ENCODE results near the gene ZFYVE26. TPM values are rescaled to one million over a fixed set of nuclear protein-coding genes. Genes with fewer than 3 reads are reported as not detected.

The ZFYVE26 gene
- polyA plus RNA-seq, 4 donors, result 3.2 to 24.1 (median 4.7) TPM

DNA sequence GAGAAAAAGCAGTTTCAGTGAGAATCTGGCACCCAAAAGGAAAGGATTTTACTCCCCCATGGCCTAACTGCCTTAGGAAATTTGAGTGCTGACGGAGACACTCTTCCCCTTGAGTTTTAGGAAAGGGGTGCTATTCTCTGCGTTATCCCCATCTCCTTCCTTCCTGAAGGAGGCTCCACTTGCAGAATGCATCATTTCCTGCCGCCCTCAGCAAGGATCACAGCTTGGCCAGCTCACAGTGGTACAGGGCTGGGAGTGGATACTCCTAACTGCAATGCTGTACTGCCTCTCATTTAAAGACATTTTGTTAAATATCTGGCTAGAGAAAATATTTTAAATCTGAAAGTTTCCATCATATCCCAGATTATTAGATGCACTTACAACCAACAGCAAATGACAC, 81.7 kb downstream of the ZFYVE26 start:
- H3K36me3 ChIP-seq (ENCODE audit: control insufficient read depth in 3 of 3, insufficient read depth in 2 of 3, low read depth in 1 of 3, low read length in 3 of 3), result no peaks in the 10 kb centered on the region
- FAIRE-seq, result no peak
- H3K27ac ChIP-seq (ENCODE audit: low read depth in 1 of 3, low read length in 2 of 3), result no peak overlapping the region
- WGBS, 3 donors, result 73 to 90% (median 86%) methylated on average over 3 of the region's 3 CpGs
- H3K9me3 ChIP-seq (ENCODE audit: control insufficient read depth in 2 of 2, insufficient read depth in 1 of 2, low read depth in 1 of 2, low read length in 1 of 2), result no peaks in the 10 kb centered on the region
- H3K4me3 ChIP-seq (ENCODE audit: low read depth in 1 of 3, low read length in 3 of 3), result no peak overlapping the region
- peaks cover 0 to 13% (median 0%) of the 10 kb centered on the region in 3 donors for H3K4me1 ChIP-seq (ENCODE audit: control insufficient read depth in 3 of 3, insufficient read depth in 2 of 3, low read depth in 1 of 3, low read length in 2 of 3)
- no peaks in the 10 kb centered on the region for H3K27me3 ChIP-seq (ENCODE audit: control insufficient read depth in 3 of 3, insufficient read depth in 3 of 3, low read length in 3 of 3)
- DNase-seq, result no peak

GRCh38 chr14:67733616-67734015, 82.8 kb downstream of the ZFYVE26 start:
- WGBS, 3 donors, result 86 to 94% (median 89%) methylated on average over 4 of the region's 4 CpGs
- Histone ChIP-seq H3K4me1 (ENCODE audit: control insufficient read depth in 3 of 3, insufficient read depth in 2 of 3, low read depth in 1 of 3, low read length in 2 of 3) (peaks cover 0 to 16% (median 0%) of the 10 kb centered on the region in 3 donors), H3K9me3 (ENCODE audit: control insufficient read depth in 2 of 2, insufficient read depth in 1 of 2, low read depth in 1 of 2, low read length in 1 of 2) (no peaks in the 10 kb centered on the region), H3K36me3 (ENCODE audit: control insufficient read depth in 3 of 3, insufficient read depth in 2 of 3, low read depth in 1 of 3, low read length in 3 of 3) (no peaks in the 10 kb centered on the region), H3K27me3 (ENCODE audit: control insufficient read depth in 3 of 3, insufficient read depth in 3 of 3, low read length in 3 of 3) (no peaks in the 10 kb centered on the region), H3K4me3 (ENCODE audit: low read depth in 1 of 3, low read length in 3 of 3) (no peak overlapping the region), H3K27ac (ENCODE audit: low read depth in 1 of 3, low read length in 2 of 3) (no peak overlapping the region)
- FAIRE-seq, result no peak
- no peak for DNase-seq

- H3K9me3 ChIP-seq (ENCODE audit: control insufficient read depth in 2 of 2, insufficient read depth in 1 of 2, low read depth in 1 of 2, low read length in 1 of 2), result peaks cover 0 to 4% of the 10 kb centered on the region in 2 donors
- H3K36me3 ChIP-seq (ENCODE audit: control insufficient read depth in 3 of 3, insufficient read depth in 2 of 3, low read depth in 1 of 3, low read length in 3 of 3), result no peaks in the 10 kb centered on the region
- 19 to 47% (median 33%) methylated on average over 18 to 21 of the region's 21 CpGs for WGBS, 3 donors
- DNase-seq (peak; percentile 69 to 82), FAIRE-seq (no peak)
- no peak overlapping the region for H3K4me3 ChIP-seq (ENCODE audit: low read depth in 1 of 3, low read length in 3 of 3)
- H3K27me3 ChIP-seq (ENCODE audit: control insufficient read depth in 3 of 3, insufficient read depth in 3 of 3, low read length in 3 of 3), result peaks cover 0 to 2% (median 0%) of the 10 kb centered on the region in 3 donors
- peak overlapping the region in 1 of 3 donors; percentile 74 for H3K27ac ChIP-seq (ENCODE audit: low read depth in 1 of 3, low read length in 2 of 3)
- H3K4me1 ChIP-seq (ENCODE audit: control insufficient read depth in 3 of 3, insufficient read depth in 2 of 3, low read depth in 1 of 3, low read length in 2 of 3), result peaks cover 0 to 14% (median 0%) of the 10 kb centered on the region in 3 donors
Observed at GRCh38 chr14:67729072-67729885, 87.1 kb downstream of the ZFYVE26 start.

GRCh38 chr14:67728258-67728657, 88.1 kb downstream of the ZFYVE26 start:
- FAIRE-seq (no peak), DNase-seq (no peak)
- Histone ChIP-seq H3K27me3 (ENCODE audit: control insufficient read depth in 3 of 3, insufficient read depth in 3 of 3, low read length in 3 of 3) (peaks cover 0 to 3% (median 3%) of the 10 kb centered on the region in 3 donors), H3K27ac (ENCODE audit: low read depth in 1 of 3, low read length in 2 of 3) (no peak overlapping the region), H3K9me3 (ENCODE audit: control insufficient read depth in 2 of 2, insufficient read depth in 1 of 2, low read depth in 1 of 2, low read length in 1 of 2) (peaks cover 0 to 10% of the 10 kb centered on the region in 2 donors), H3K4me3 (ENCODE audit: low read depth in 1 of 3, low read length in 3 of 3) (no peak overlapping the region), H3K4me1 (ENCODE audit: control insufficient read depth in 3 of 3, insufficient read depth in 2 of 3, low read depth in 1 of 3, low read length in 2 of 3) (peaks cover 0 to 14% (median 0%) of the 10 kb centered on the region in 3 donors), H3K36me3 (ENCODE audit: control insufficient read depth in 3 of 3, insufficient read depth in 2 of 3, low read depth in 1 of 3, low read length in 3 of 3) (no peaks in the 10 kb centered on the region)

DNA sequence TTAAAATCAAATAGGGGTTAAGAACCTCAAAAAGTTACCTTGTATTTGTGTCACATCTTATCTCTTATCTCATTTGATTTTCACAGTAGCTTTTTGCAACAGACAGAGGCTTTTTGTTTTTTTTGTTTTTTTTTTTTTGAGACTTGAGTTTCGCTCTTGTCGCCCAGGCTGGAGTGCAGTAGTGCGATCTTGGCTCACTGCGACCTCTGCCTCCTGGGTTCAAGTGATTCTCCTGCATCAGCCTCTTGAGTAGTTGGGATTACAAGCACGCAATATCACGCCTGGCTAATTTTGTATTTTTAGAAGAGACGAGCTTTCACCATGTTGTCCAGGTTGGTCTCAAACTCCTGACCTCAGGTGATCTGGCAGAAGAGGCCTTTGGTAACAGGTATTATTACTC, 89.0 kb downstream of the ZFYVE26 start:
- 96 to 98% (median 96%) methylated on average over 7 of the region's 7 CpGs for WGBS, 3 donors
- no peak for DNase-seq

GRCh38 chr14:67725171-67725570, 91.2 kb downstream of the ZFYVE26 start:
- Histone ChIP-seq H3K36me3 (ENCODE audit: control insufficient read depth in 3 of 3, insufficient read depth in 2 of 3, low read depth in 1 of 3, low read length in 3 of 3) (no peaks in the 10 kb centered on the region), H3K27me3 (ENCODE audit: control insufficient read depth in 3 of 3, insufficient read depth in 3 of 3, low read length in 3 of 3) (peaks cover 0 to 3% (median 3%) of the 10 kb centered on the region in 3 donors), H3K9me3 (ENCODE audit: control insufficient read depth in 2 of 2, insufficient read depth in 1 of 2, low read depth in 1 of 2, low read length in 1 of 2) (peaks cover 0 to 10% of the 10 kb centered on the region in 2 donors), H3K27ac (ENCODE audit: low read depth in 1 of 3, low read length in 2 of 3) (no peak overlapping the region), H3K4me1 (ENCODE audit: control insufficient read depth in 3 of 3, insufficient read depth in 2 of 3, low read depth in 1 of 3, low read length in 2 of 3) (peaks cover 0 to 14% (median 0%) of the 10 kb centered on the region in 3 donors), H3K4me3 (ENCODE audit: low read depth in 1 of 3, low read length in 3 of 3) (no peak overlapping the region)
- DNase-seq (no peak), FAIRE-seq (no peak)
- WGBS, 3 donors, result 79 to 90% (median 81%) methylated on average over 5 of the region's 5 CpGs

More for the DNA sequence above, 89.0 kb downstream of the ZFYVE26 start:
- Histone ChIP-seq H3K9me3 (ENCODE audit: control insufficient read depth in 2 of 2, insufficient read depth in 1 of 2, low read depth in 1 of 2, low read length in 1 of 2) (peaks cover 0 to 10% of the 10 kb centered on the region in 2 donors), H3K4me1 (ENCODE audit: control insufficient read depth in 3 of 3, insufficient read depth in 2 of 3, low read depth in 1 of 3, low read length in 2 of 3) (peaks cover 0 to 14% (median 0%) of the 10 kb centered on the region in 3 donors), H3K4me3 (ENCODE audit: low read depth in 1 of 3, low read length in 3 of 3) (no peak overlapping the region), H3K27me3 (ENCODE audit: control insufficient read depth in 3 of 3, insufficient read depth in 3 of 3, low read length in 3 of 3) (peaks cover 0 to 3% (median 3%) of the 10 kb centered on the region in 3 donors), H3K27ac (ENCODE audit: low read depth in 1 of 3, low read length in 2 of 3) (no peak overlapping the region), H3K36me3 (ENCODE audit: control insufficient read depth in 3 of 3, insufficient read depth in 2 of 3, low read depth in 1 of 3, low read length in 3 of 3) (no peaks in the 10 kb centered on the region)
- no peak for FAIRE-seq

GRCh38 chr14:67722293-67722692, 94.1 kb downstream of the ZFYVE26 start:
- Histone ChIP-seq H3K27ac (ENCODE audit: low read depth in 1 of 3, low read length in 2 of 3) (no peak overlapping the region), H3K36me3 (ENCODE audit: control insufficient read depth in 3 of 3, insufficient read depth in 2 of 3, low read depth in 1 of 3, low read length in 3 of 3) (no peaks in the 10 kb centered on the region), H3K4me1 (ENCODE audit: control insufficient read depth in 3 of 3, insufficient read depth in 2 of 3, low read depth in 1 of 3, low read length in 2 of 3) (peaks cover 0 to 4% (median 0%) of the 10 kb centered on the region in 3 donors), H3K27me3 (ENCODE audit: control insufficient read depth in 3 of 3, insufficient read depth in 3 of 3, low read length in 3 of 3) (peaks cover 0 to 3% (median 3%) of the 10 kb centered on the region in 3 donors), H3K9me3 (ENCODE audit: control insufficient read depth in 2 of 2, insufficient read depth in 1 of 2, low read depth in 1 of 2, low read length in 1 of 2) (peaks cover 0 to 10% of the 10 kb centered on the region in 2 donors), H3K4me3 (ENCODE audit: low read depth in 1 of 3, low read length in 3 of 3) (no peak overlapping the region)
- FAIRE-seq (no peak), DNase-seq (no peak)
- WGBS, 3 donors, result 27 to 55% (median 28%) methylated on average over 3 of the region's 3 CpGs

GRCh38 chr14:67721875-67722274, 94.5 kb downstream of the ZFYVE26 start:
- no peak for DNase-seq
- FAIRE-seq, result no peak
- Histone ChIP-seq H3K4me3 (ENCODE audit: low read depth in 1 of 3, low read length in 3 of 3) (no peak overlapping the region), H3K27me3 (ENCODE audit: control insufficient read depth in 3 of 3, insufficient read depth in 3 of 3, low read length in 3 of 3) (peaks cover 0 to 3% (median 3%) of the 10 kb centered on the region in 3 donors), H3K4me1 (ENCODE audit: control insufficient read depth in 3 of 3, insufficient read depth in 2 of 3, low read depth in 1 of 3, low read length in 2 of 3) (peaks cover 0 to 4% (median 0%) of the 10 kb centered on the region in 3 donors), H3K36me3 (ENCODE audit: control insufficient read depth in 3 of 3, insufficient read depth in 2 of 3, low read depth in 1 of 3, low read length in 3 of 3) (no peaks in the 10 kb centered on the region), H3K9me3 (ENCODE audit: control insufficient read depth in 2 of 2, insufficient read depth in 1 of 2, low read depth in 1 of 2, low read length in 1 of 2) (peaks cover 0 to 10% of the 10 kb centered on the region in 2 donors), H3K27ac (ENCODE audit: low read depth in 1 of 3, low read length in 2 of 3) (no peak overlapping the region)
- WGBS, 3 donors, result 70 to 74% (median 71%) methylated on average over 5 of the region's 5 CpGs
